Measurements from ENCODE around the gene ZNF436. TPM values are rescaled to one million over a fixed set of nuclear protein-coding genes. Genes with fewer than 3 reads are reported as not detected.
"Not testable (repeated sequence)": the region's sequence is repeated elsewhere in the genome, so short reads cannot be mapped to it uniquely, and the experiment has no call there.

The ZNF436 gene
- total RNA-seq, 4 donors from 2014 or later, result 22.8 to 35.0 (median 30.2) TPM

DNA sequence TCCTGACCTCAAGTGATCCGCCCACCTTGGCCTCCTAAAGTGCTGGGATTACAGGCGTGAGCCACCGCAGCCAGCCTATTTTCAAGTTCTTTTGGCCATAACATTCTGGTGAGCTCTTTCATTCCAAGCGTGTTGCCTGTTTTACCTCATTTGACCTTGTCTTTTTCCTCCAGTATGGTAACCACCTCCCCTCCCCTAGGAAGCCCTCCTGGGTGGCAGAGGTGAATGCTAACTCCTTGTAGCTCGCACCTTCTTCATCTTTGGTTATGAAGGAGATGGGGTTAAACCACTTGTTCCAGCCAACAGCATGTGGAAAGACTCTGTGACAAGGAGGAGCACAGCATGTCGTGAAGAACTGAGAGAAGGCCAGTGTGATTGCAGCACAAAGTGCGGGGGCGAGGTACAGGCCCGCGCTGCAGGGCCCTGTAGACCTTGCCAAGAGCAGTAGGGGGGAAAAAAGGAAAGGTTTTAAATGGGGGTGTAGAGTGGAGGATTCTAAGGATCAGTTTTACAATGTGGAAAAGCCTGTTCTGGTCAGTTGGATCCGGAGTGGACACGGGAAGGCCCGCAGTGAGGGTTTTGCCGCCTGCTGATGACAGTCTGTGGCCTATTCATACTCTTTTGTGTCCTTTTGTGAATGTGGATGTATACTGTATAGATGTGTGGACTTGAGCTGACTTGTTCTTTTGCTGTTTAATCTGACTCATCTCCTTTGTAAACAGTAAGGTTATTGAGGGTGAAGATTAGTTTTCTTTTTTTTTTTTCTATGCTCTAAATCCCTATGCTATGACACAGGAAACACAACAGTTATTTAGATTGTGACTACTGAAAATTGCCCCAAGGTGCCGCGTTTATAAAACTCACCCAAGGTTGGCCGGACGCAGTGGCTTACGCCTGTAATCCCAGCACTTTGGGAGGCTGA is 7.5 kb upstream of the ZNF436 start:
- Histone ChIP-seq H3K4me3 (no peak overlapping the region), H3K9me3 (no peaks in the 10 kb centered on the region), H3K27ac (peak overlapping the region; percentile 6 to 94 (median 74)), H3K27me3 (no peaks in the 10 kb centered on the region), H3K4me1 (peaks cover 0 to 45% (median 20%) of the 10 kb centered on the region in 4 donors), H3K36me3 (peaks cover 0 to 9% (median 1%) of the 10 kb centered on the region in 3 donors)
- WGBS, 2 donors, result 33 to 45% methylated on average over 19 of the region's 19 CpGs
- DNase-seq (ENCODE audit: low spot score in 2 of 2), result no peak
- TF ChIP-seq, protein P1, sequence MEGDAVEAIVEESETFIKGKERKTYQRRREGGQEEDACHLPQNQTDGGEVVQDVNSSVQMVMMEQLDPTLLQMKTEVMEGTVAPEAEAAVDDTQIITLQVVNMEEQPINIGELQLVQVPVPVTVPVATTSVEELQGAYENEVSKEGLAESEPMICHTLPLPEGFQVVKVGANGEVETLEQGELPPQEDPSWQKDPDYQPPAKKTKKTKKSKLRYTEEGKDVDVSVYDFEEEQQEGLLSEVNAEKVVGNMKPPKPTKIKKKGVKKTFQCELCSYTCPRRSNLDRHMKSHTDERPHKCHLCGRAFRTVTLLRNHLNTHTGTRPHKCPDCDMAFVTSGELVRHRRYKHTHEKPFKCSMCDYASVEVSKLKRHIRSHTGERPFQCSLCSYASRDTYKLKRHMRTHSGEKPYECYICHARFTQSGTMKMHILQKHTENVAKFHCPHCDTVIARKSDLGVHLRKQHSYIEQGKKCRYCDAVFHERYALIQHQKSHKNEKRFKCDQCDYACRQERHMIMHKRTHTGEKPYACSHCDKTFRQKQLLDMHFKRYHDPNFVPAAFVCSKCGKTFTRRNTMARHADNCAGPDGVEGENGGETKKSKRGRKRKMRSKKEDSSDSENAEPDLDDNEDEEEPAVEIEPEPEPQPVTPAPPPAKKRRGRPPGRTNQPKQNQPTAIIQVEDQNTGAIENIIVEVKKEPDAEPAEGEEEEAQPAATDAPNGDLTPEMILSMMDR (IDR thresholded peaks at IDR 0.05), result no peak
- TF ChIP-seq EP300 (IDR thresholded peaks at IDR 0.05) (peak in 1 of 2 donors; percentile 72), POLR2A (IDR thresholded peaks at IDR 0.05) (no peak)

DNA sequence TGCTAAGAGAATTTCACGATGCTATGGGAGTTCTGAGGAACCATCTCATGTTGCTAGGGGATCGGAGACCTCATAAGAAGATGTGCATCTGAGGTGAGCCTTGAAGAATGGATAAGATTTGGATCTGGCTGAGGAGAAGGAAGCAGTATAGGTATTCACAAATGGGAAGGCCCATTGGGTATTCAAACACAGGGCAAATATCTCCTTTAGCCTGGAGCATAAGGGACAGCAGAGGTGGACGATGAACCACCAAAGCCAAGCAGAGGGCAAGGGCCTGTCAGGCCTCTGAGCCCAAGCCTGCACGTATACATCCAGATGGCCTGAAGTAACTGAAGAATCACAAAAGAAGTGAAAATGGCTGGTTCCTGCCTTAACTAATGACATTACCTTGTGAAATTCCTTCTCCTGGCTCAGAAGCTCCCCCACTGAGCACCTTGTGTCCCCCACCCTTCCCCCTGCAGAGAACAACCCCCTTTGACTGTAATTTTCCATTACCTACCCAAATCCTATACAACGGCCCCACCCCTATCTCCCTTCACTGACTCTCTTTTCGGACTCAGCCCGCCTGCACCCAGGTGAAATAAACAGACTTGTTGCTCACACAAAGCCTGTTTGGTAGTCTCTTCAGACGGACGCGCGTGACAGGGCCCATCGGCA is 4.6 kb upstream of the ZNF436 start:
- not testable (repeated sequence) for DNase-seq (ENCODE audit: low spot score in 2 of 2); H3K36me3 ChIP-seq; H3K4me3 ChIP-seq; H3K9me3 ChIP-seq; H3K27me3 ChIP-seq
- Histone ChIP-seq H3K4me1 (peaks cover 0 to 60% (median 37%) of the 10 kb centered on the region in 4 donors), H3K27ac (peak overlapping the region in 2 of 4 donors; percentile 94 to 99)
- WGBS, 2 donors, result 90 to 91% methylated on average over 12 of the region's 12 CpGs

DNA sequence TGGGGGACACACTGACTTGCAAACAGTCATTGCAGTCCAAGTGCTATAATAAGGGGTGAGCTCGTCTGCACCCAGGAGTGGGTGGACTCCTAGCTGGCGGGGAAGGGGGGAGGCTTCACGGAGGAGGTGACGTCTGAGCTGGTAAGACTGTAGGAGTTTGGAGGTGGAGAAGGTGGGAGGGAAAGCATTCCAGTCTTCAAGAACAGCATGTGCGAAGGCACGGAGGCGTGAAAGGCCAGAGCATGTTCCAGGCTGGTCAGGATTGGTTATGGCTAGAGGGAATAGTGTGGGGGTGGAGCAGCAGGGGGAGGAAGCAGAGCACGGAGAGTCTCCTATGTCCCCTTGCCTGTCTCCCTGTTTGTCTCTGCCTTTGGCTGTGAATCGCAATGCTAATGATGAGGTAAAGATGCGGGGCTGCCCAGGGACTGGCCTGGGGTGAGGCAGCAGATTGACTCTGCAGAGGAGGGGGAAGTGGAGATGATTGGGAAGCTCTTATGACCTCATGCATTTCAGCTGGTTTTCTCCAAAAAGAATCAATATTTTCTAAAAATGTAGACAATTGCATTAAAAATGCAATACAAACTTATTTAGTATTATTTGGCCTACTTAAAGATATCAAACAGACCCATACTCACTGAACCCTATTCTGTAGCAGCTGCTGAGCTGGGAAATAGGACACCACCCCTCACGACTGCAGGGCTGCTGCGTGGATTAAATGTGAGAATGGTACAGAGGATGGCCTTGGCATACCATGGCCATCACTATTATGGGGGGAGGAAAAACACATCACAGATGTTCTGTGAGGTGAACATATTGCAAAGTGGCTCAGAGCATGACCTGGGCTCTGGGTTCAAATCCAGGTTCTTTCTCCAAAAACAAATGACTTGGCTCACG is 2.6 kb upstream of the ZNF436 start:
- H3K27ac ChIP-seq, result peak overlapping the region in 3 of 4 donors; percentile 27 to 99 (median 94)
- peaks cover 0 to 46% (median 27%) of the 10 kb centered on the region in 4 donors for H3K4me1 ChIP-seq
- H3K9me3 ChIP-seq, result no peaks in the 10 kb centered on the region
- H3K4me3 ChIP-seq, result no peak overlapping the region
- TF ChIP-seq, protein P1 (IDR thresholded peaks at IDR 0.05), result no peak
- peak in 1 of 2 donors; percentile 81 for TF ChIP-seq EP300 (IDR thresholded peaks at IDR 0.05)
- H3K36me3 ChIP-seq, result peaks cover 0 to under 1% (median 0%) of the 10 kb centered on the region in 3 donors
- no peak for DNase-seq (ENCODE audit: low spot score in 2 of 2)
- WGBS, 2 donors, result 62 to 68% methylated on average over 13 of the region's 13 CpGs
- no peaks in the 10 kb centered on the region for H3K27me3 ChIP-seq

DNA sequence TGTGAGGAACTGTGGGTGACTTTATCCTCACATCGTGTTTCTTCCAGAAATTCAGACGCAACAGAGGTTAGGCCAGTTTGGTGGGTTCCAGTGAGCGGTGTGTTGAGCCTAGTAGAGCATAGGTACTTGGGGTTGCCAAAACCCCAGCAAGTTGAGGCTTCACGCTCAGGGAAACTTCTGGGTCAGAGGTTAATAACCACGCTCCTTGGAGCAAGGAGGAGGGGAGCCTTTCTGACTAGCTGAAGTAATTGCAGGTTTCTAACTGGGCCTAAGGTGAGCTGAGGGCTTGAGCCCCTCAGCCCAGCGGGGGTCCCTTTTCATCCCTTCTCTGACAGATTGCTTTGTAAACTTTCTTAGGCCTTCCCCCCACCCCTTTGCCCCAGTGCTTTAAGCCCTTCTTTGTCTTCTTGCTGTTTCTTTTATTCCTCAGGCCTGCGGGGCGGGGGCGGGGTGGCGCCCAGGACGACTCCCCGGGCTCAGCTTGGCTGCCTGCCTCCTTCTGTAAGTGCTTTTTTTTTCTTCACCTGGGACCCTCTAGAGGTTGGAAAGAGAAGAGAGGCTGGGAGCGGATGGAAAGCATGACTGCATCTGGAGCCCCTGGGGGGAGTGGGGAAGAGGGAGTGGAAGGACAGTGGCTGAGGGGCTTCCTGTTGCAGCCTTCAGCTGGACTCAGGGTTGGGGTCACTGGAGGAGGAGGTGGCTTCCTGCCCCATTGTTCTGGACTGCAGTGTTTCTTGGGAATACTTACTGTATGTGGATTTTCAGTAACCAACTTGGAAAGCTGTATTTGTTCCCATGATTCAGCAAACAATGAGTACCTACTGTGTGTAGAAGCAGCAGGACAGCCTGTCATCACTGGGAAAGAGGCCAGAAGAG is 1.3 kb upstream of the ZNF436 start:
- no peaks in the 10 kb centered on the region for H3K27me3 ChIP-seq
- peaks cover 0 to 8% (median 0%) of the 10 kb centered on the region in 4 donors for H3K9me3 ChIP-seq
- H3K4me3 ChIP-seq, result peak overlapping the region in 1 of 4 donors; percentile 79
- DNase-seq (ENCODE audit: low spot score in 2 of 2), result no peak
- H3K27ac ChIP-seq, result peak overlapping the region; percentile 94 to 99 (median 98)
- H3K36me3 ChIP-seq, result peaks cover 0 to 14% (median 4%) of the 10 kb centered on the region in 3 donors
- TF ChIP-seq, protein P1 (IDR thresholded peaks at IDR 0.05), result no peak
- no peak for TF ChIP-seq POLR2A (IDR thresholded peaks at IDR 0.05)
- no peak for TF ChIP-seq EP300 (IDR thresholded peaks at IDR 0.05)
- WGBS, 2 donors, result 16 to 19% methylated on average over 13 of the region's 13 CpGs
- H3K4me1 ChIP-seq, result peaks cover 0 to 49% (median 29%) of the 10 kb centered on the region in 4 donors
